HepG2 (cell line): ENCODE measurements around the gene OR1S1. TPM values are rescaled to one million over a fixed set of nuclear protein-coding genes. Genes with fewer than 3 reads are reported as not detected.

ENCODE experiments used
- ATAC-seq: fragments of 200-7000 bp; cut with Tn5 transposase; 3 replicates; pipeline ENCODE4 v1.9.1; 2020; ENCODE audit warnings: mild to moderate bottlenecking, moderate library complexity
- BruUV-seq: library from RNA; stranded (reverse); fragments of 400-500 nt; replicated peaks from 2 replicates; lab custom pipeline; 2021; lab: Mats Ljungman, UMichigan
- CTCF ChIA-PET: fragments of 300-600 bp; formaldehyde crosslinking; extraction: SDS; loops from one replicate; lab custom pipeline; 2021; ENCODE audit warnings: low total read pairs, inconsistent platforms, low intra/inter-chr PET ratio; lab: Yijun Ruan, JAX
- POLR2A ChIA-PET: fragments of 350-600 bp; sonication (Branson Sonifier 250); formaldehyde crosslinking; loops from one replicate; lab custom pipeline; 2020; ENCODE audit warnings: antibody characterized with exemption, inconsistent platforms; lab: Yijun Ruan, JAX
- DNase-seq: peaks from one replicate; pipeline ENCODE4 v3.0.0-alpha.2; 2015; ENCODE audit warnings: low spot score
- FAIRE-seq: peaks from 3 replicates; lab custom pipeline; 2011; peaks lifted over from hg19 to GRCh38; lab: Jason Lieb, UNC
- H2AFZ ChIP-seq: one replicate; pipeline ENCODE4 v1.6.1; 2011; ENCODE audit warnings: low read length, inconsistent platforms
- H3K27ac ChIP-seq: fragments of 300-600 bp; 3 replicates; pipeline ENCODE4 v1.8.0; 2011; ENCODE audit warnings: mixed run types, mild to moderate bottlenecking, mixed read lengths, low read length, inconsistent platforms; ENCODE audit not compliant: insufficient read depth; ENCODE audit errors: extremely low read length
- H3K27me3 ChIP-seq, 2 experiments: fragments of 200-600 bp in 1 of 2; 2 replicates in 1 of 2; 3 replicates in 1 of 2; pipeline versions ENCODE4 v1.6.0 to v1.8.0; 2011; ENCODE audit warnings: low read length in 2 of 2, mild to moderate bottlenecking in 2 of 2, moderate library complexity in 2 of 2, inconsistent platforms in 1 of 2; ENCODE audit not compliant: insufficient read depth in 2 of 2, control insufficient read depth in 1 of 2
- H3K36me3 ChIP-seq, 2 experiments: fragments of 200-600 bp in 1 of 2; replicated peaks in 1 of 2; 2 replicates in 1 of 2; 3 replicates in 1 of 2; pipeline versions ENCODE4 v1.5.1 to v1.8.0; 2011; ENCODE audit warnings: low read length in 2 of 2, inconsistent platforms in 1 of 2; ENCODE audit not compliant: insufficient read depth in 2 of 2, control insufficient read depth in 1 of 2
- H3K4me1 ChIP-seq: 2 replicates; pipeline ENCODE4 v1.5.1; 2012; ENCODE audit warnings: low read length, inconsistent platforms; ENCODE audit not compliant: insufficient read depth
- H3K4me2 ChIP-seq: 2 replicates; pipeline ENCODE4 v1.6.0; 2011; ENCODE audit warnings: low read depth, low read length, inconsistent platforms
- H3K4me3 ChIP-seq, 3 experiments: fragments of 200-600 bp in 1 of 3; sonication (generic), shearing (Covaris generic) in 1 of 3; replicated peaks in 1 of 3; 2 replicates each; pipeline ENCODE4 v1.5.1; 2011 to 2016; ENCODE audit warnings: low read length in 3 of 3, inconsistent platforms in 2 of 3, low read depth in 2 of 3, mild to moderate bottlenecking in 2 of 3, control low read depth in 1 of 3, mixed read lengths in 1 of 3; ENCODE audit not compliant: insufficient read depth in 1 of 3
- H3K79me2 ChIP-seq: one replicate; pipeline ENCODE4 v1.6.1; 2011; ENCODE audit warnings: low read length, inconsistent platforms; ENCODE audit not compliant: insufficient read depth
- H3K9ac ChIP-seq: 2 replicates; pipeline ENCODE4 v1.6.0; 2011; ENCODE audit warnings: mild to moderate bottlenecking, low read depth, low read length, inconsistent platforms; ENCODE audit not compliant: insufficient read depth
- H3K9me3 ChIP-seq: 2 replicates; pipeline ENCODE4 v1.5.1; 2012; ENCODE audit warnings: mild to moderate bottlenecking, low read length
- H4K20me1 ChIP-seq: 2 replicates; pipeline ENCODE4 v1.6.0; 2011; ENCODE audit warnings: inconsistent platforms, mild to moderate bottlenecking, low read length, moderate library complexity; ENCODE audit not compliant: insufficient read depth
- ZNF33B ChIP-seq: sonication (generic); formaldehyde crosslinking; IDR thresholded peaks from 2 replicates; pipeline ENCODE4 v1.5.1; 2020; ENCODE audit warnings: mild to moderate bottlenecking, missing genetic modification reagents
- ZNF350 ChIP-seq: sonication (generic); formaldehyde crosslinking; IDR thresholded peaks from 2 replicates; pipeline ENCODE4 v1.4.0; 2020; ENCODE audit warnings: mild to moderate bottlenecking, low read depth, missing genetic modification reagents, borderline replicate concordance
- ZNF407 ChIP-seq: sonication (generic); formaldehyde crosslinking; IDR thresholded peaks from one replicate; pipeline ENCODE4 v1.5.1; 2020; ENCODE audit warnings: mild to moderate bottlenecking, missing genetic modification reagents; ENCODE audit errors: not compliant biosample characterization
- ZNF564 ChIP-seq: sonication (generic); formaldehyde crosslinking; IDR thresholded peaks from 2 replicates; pipeline ENCODE4 v1.8.1; 2023; ENCODE audit warnings: mild to moderate bottlenecking, missing genetic modification reagents
- WGBS: methylation state at CpG from one replicate; pipeline ENCODE4 v1.1.6; 2017; ENCODE audit warnings: low lambda C conversion rate; 5-methylcytosine and 5-hydroxymethylcytosine counted together
- in situ Hi-C: cut with HindIII; loops from 2 replicates; pipeline ENCODE4 v1.10.0; 2017; ENCODE audit warnings: low pct_unique_long_range_greater_than_20kb; ENCODE audit not compliant: extremely low pct_ligation_motif_present
- intact Hi-C: fragments of 100-400 bp; cut with micrococcal nuclease; formaldehyde crosslinking; loops from one replicate; pipeline ENCODE4 v1.10.0; 2022; ENCODE audit not compliant: unreplicated experiment
- polyA plus RNA-seq, 8 experiments: library from polyadenylated mRNA; depleted of rRNA in 3 of 8; stranded (reverse) in 7 of 8; unstranded in 1 of 8; fragments of >200 nt; fragmentation: Illumina TruSeq in 4 of 8; extraction: Trizol in 4 of 8; gene quantifications; 2 replicates each; pipeline versions ENCODE4 v1.2.1 to v1.2.3, GENCODE V29; 2011 to 2016; ENCODE audit warnings: low read depth in 4 of 8, missing spikeins in 1 of 8, mixed read lengths in 1 of 8; ENCODE audit not compliant: insufficient read depth in 1 of 8
- total RNA-seq, 5 experiments: library from RNA; depleted of rRNA; stranded (reverse); fragments of >200 nt; fragmentation: Illumina TruSeq; extraction: Trizol; gene quantifications; 2 replicates each; pipeline ENCODE4 v1.2.3, GENCODE V29; 2016; ENCODE audit warnings: low read depth in 1 of 5

Gene OR1S1
- total and polyA plus RNA-seq, 2 of the 13 experiments (the other 11 are each of a cell fraction or from before 2014, with no cell fraction given): not detected

- Histone ChIP-seq H3K79me2 (no peaks in the 10 kb centered on the region), H3K9ac (no peak overlapping the region), H3K36me3 (no peaks in the 10 kb centered on the region), H3K4me1 (no peaks in the 10 kb centered on the region), H3K4me2 (no peak overlapping the region), H3K9me3 (peaks cover 20% of the 10 kb centered on the region), H4K20me1 (no peaks in the 10 kb centered on the region), H3K4me3 (no peak overlapping the region), H2AFZ (no peak overlapping the region), H3K27me3 (no peaks in the 10 kb centered on the region)
- no TSS peak for BruUV-seq
- ChIA-PET CTCF (no interaction called here), POLR2A (no interaction called here)
- no peak for DNase-seq
- no peak for TF ChIP-seq ZNF350
- TF ChIP-seq ZNF564 (CRISPR knock-in tag): no peak
- TF ChIP-seq ZNF407 (CRISPR knock-in tag): no peak
- TF ChIP-seq ZNF33B (CRISPR knock-in tag): no peak
- TF ChIP-seq, all 625 proteins: peak for 0
- no peak for ATAC-seq
- no peak for FAIRE-seq
- intact Hi-C loops (no loop called here), in situ Hi-C loops (no loop called here)
- H3K27ac ChIP-seq: no peak overlapping the region
- 0% methylated on average over 1 of the region's 1 CpG for WGBS
These were observed 13.2 kb upstream of the OR1S1 start for GRCh38 chr11:58199271-58199670.
